Hepatocyte (in vitro differentiated cells): Measurements from ENCODE around the gene TTLL5.

Source experiments
- CTCF ChIP-seq: fragments of 200-600 bp; sonication (generic); IDR thresholded peaks from 2 replicates; pipeline ENCODE4 v1.5.1; 2016; ENCODE audit warnings: antibody characterized with exemption, mild to moderate bottlenecking; ENCODE audit not compliant: poor library complexity
- EZH2 ChIP-seq: fragments of 200-600 bp; sonication (generic); IDR thresholded peaks from 2 replicates; pipeline ENCODE4 v1.6.1; 2016; ENCODE audit warnings: antibody characterized with exemption, mild to moderate bottlenecking, borderline replicate concordance
- EZH2phosphoT487 ChIP-seq: fragments of 200-600 bp; sonication (generic); IDR thresholded peaks from one replicate; pipeline ENCODE4 v1.6.1; 2018; ENCODE audit warnings: antibody characterized with exemption, mild to moderate bottlenecking, low read depth, moderate library complexity; ENCODE audit not compliant: unreplicated experiment, severe bottlenecking

GRCh38 chr14:75844486-75844885, 183.4 kb downstream of the TTLL5 start:
- TF ChIP-seq CTCF (no peak), EZH2phosphoT487 (no peak), EZH2 (no peak)
